ENCODE measurements around the gene CBX1. TPM values are rescaled to one million over a fixed set of nuclear protein-coding genes. Genes with fewer than 3 reads are reported as not detected.

The CBX1 gene
- total and polyA plus RNA-seq, 2 of the 8 experiments (the other 6 are each of a cell fraction or from before 2014, with no cell fraction given), result 38.7 to 173 TPM

- TF ChIP-seq CTCF (IDR thresholded peaks at IDR 0.05; ENCODE audit: control extremely low read depth in 1 of 3, insufficient read depth in 1 of 3, low read depth in 1 of 3, low read length in 3 of 3), result no peak
- peak; percentile 82 for TF ChIP-seq SP1 (IDR thresholded peaks at IDR 0.05; ENCODE audit: low read depth, low read length)
- TF ChIP-seq USF2 (IDR thresholded peaks at IDR 0.05; ENCODE audit: low read length), result no peak
- TF ChIP-seq BACH1 (IDR thresholded peaks at IDR 0.05; ENCODE audit: low read length), result no peak
- peak; percentile 85 for TF ChIP-seq ATF3 (IDR thresholded peaks at IDR 0.05; ENCODE audit: insufficient read depth, low read depth, low read length)
- TF ChIP-seq SAP30 (IDR thresholded peaks at IDR 0.05; ENCODE audit: insufficient read depth, insufficient replicate concordance, low read length), result peak; percentile 92
- TF ChIP-seq CEBPB (IDR thresholded peaks at IDR 0.05; ENCODE audit: low read depth, low read length), result peak; percentile 100
- TF ChIP-seq GABPA (IDR thresholded peaks at IDR 0.05; ENCODE audit: borderline replicate concordance, insufficient read depth, low read length), result no peak
- TF ChIP-seq SIN3A (conservative IDR thresholded peaks at IDR 0.05 in 1 of 2, IDR thresholded peaks at IDR 0.05 in 1 of 2; ENCODE audit: low read depth in 1 of 2, low read length in 2 of 2), result peak; percentile 97 to 99
- TF ChIP-seq POLR2A (IDR thresholded peaks at IDR 0.05; ENCODE audit: control extremely low read depth in 1 of 2, low read depth in 2 of 2, low read length in 2 of 2), result peak; percentile 57 to 92
- TF ChIP-seq JUND (IDR thresholded peaks at IDR 0.05; ENCODE audit: low read length), result peak; percentile 72
- TF ChIP-seq EP300 (IDR thresholded peaks at IDR 0.05; ENCODE audit: borderline replicate concordance in 1 of 2, low read depth in 2 of 2, low read length in 2 of 2), result peak in 1 of 2 experiments; percentile 83; a peak in 1 of 3 replicates
- TF ChIP-seq ZNF274 (IDR thresholded peaks at IDR 0.05; ENCODE audit: borderline replicate concordance, extremely low read depth, low read length), result no peak
- TF ChIP-seq TCF12 (IDR thresholded peaks at IDR 0.05; ENCODE audit: low read depth, low read length), result no peak
- TF ChIP-seq PHF8 (conservative IDR thresholded peaks at IDR 0.05; ENCODE audit: low read depth, low read length), result no peak
- no peak for TF ChIP-seq ASH2L (IDR thresholded peaks at IDR 0.05; ENCODE audit: low read length)
- 0 out of 2 replicates have a peak, but pooled peaks have one; percentile 37 for TF ChIP-seq SP4 (IDR thresholded peaks at IDR 0.05; ENCODE audit: low read length)
- no peak for TF ChIP-seq NRF1 (IDR thresholded peaks at IDR 0.05; ENCODE audit: low read depth, low read length)
- no peak for TF ChIP-seq SIRT6 (IDR thresholded peaks at IDR 0.05; ENCODE audit: low read length)
- peak; percentile 82 for TF ChIP-seq MAX (IDR thresholded peaks at IDR 0.05)
Observed at GRCh38 chr17:48055531-48056245, 45.6 kb downstream of the CBX1 start (continued).
